ENCODE measurements around the gene RNLS. TPM values are rescaled to one million over a fixed set of nuclear protein-coding genes. Genes with fewer than 3 reads are reported as not detected.

Gene RNLS
- total and polyA plus RNA-seq, 2 donors from 2014 or later, result 19.5 to 21.1 TPM

DNA sequence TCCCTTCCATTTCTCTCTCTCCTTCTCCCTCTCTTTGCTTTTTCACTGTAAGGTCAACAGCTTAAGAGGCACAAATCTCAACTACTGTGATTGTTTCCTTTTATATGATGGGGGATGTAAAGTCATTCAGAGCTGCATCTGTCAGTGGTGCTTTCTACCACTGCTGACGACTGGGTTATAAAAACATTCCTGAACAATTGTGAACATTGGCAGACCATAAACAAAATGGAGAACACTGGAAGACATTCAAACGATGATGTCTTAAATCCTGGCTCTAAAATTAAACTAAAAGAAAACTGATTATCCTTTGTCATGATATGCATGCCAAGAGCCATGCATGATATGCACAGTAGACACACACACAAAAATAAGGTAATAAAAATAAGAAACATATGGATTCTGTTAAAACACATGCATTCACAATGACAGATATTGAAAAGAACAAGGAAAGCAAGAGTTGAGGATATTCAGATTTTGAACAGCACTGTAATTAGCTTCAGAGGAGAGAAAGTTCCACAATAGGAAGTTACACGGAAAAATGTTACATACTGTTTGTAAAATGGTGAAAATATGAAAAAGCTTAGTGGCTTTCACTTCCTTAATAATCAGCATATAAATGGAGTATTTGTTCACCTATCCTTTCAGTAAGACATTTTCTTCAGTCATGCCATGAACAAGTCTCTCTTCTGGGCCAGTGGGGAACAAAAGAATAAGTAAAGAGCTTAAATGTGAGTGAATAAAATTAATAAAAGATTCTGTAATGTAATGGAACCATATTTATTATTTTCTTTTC lies 89.2 kb downstream of the RNLS start:
- Histone ChIP-seq H3K9me3 (ENCODE audit: control insufficient read depth in 2 of 3, insufficient read depth in 1 of 3, low read length in 3 of 3) (no peaks in the 10 kb centered on the region), H3K27ac (ENCODE audit: low read depth in 2 of 2, low read length in 2 of 2) (no peak overlapping the region), H3K27me3 (ENCODE audit: control insufficient read depth, insufficient read depth, low read length) (no peaks in the 10 kb centered on the region), H3K4me3 (ENCODE audit: low read length in 3 of 3) (no peak overlapping the region), H3K9ac (ENCODE audit: low read length in 3 of 3) (no peak overlapping the region), H3K4me1 (ENCODE audit: control insufficient read depth in 2 of 3, insufficient read depth in 2 of 3, low read depth in 1 of 3, low read length in 3 of 3) (no peaks in the 10 kb centered on the region), H3K36me3 (ENCODE audit: control insufficient read depth in 2 of 3, insufficient read depth in 3 of 3, low read length in 3 of 3) (no peaks in the 10 kb centered on the region)
- DNase-seq (peak in 2 of 5 donors; percentile 32 to 49), FAIRE-seq (no peak)
- TF ChIP-seq, protein P1, sequence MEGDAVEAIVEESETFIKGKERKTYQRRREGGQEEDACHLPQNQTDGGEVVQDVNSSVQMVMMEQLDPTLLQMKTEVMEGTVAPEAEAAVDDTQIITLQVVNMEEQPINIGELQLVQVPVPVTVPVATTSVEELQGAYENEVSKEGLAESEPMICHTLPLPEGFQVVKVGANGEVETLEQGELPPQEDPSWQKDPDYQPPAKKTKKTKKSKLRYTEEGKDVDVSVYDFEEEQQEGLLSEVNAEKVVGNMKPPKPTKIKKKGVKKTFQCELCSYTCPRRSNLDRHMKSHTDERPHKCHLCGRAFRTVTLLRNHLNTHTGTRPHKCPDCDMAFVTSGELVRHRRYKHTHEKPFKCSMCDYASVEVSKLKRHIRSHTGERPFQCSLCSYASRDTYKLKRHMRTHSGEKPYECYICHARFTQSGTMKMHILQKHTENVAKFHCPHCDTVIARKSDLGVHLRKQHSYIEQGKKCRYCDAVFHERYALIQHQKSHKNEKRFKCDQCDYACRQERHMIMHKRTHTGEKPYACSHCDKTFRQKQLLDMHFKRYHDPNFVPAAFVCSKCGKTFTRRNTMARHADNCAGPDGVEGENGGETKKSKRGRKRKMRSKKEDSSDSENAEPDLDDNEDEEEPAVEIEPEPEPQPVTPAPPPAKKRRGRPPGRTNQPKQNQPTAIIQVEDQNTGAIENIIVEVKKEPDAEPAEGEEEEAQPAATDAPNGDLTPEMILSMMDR (IDR thresholded peaks at IDR 0.05; ENCODE audit: borderline replicate concordance, extremely low read depth, insufficient read depth), result no peak
- intact Hi-C loops (cut with DNase I), result no loop called here

DNA sequence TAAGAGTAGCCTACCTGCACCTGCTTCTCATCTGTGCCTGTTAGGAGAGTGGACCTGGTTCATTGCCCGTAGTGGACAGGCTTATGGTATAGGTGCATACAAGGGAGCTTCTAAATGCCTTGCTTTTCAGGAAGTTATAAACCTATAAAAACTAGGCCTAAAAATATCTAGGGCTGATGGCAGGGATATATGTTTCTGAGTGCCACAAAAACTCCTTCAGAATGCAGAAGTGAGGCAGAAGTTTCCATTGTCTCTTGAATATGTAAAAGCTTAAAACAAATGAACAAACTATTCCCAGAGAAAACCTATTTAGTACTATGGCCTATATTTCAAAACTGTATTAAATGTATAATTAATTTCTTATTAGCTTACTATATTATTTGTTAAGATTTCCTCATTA lies 91.8 kb downstream of the RNLS start:
- DNase-seq (no peak), FAIRE-seq (no peak)
- H3K4me1 ChIP-seq (ENCODE audit: control insufficient read depth in 2 of 3, insufficient read depth in 2 of 3, low read depth in 1 of 3, low read length in 3 of 3), result no peaks in the 10 kb centered on the region
- no peak overlapping the region for H3K9ac ChIP-seq (ENCODE audit: low read length in 3 of 3)
- H3K27ac ChIP-seq (ENCODE audit: low read depth in 2 of 2, low read length in 2 of 2), result no peak overlapping the region
- no peaks in the 10 kb centered on the region for H3K27me3 ChIP-seq (ENCODE audit: control insufficient read depth, insufficient read depth, low read length)
- H3K9me3 ChIP-seq (ENCODE audit: control insufficient read depth in 2 of 3, insufficient read depth in 1 of 3, low read length in 3 of 3), result no peaks in the 10 kb centered on the region
- no peaks in the 10 kb centered on the region for H3K36me3 ChIP-seq (ENCODE audit: control insufficient read depth in 2 of 3, insufficient read depth in 3 of 3, low read length in 3 of 3)
- intact Hi-C loops (cut with DNase I), result no loop called here
- no peak overlapping the region for H3K4me3 ChIP-seq (ENCODE audit: low read length in 3 of 3)
- TF ChIP-seq, protein P1 (IDR thresholded peaks at IDR 0.05; ENCODE audit: borderline replicate concordance, extremely low read depth, insufficient read depth), result no peak

DNA sequence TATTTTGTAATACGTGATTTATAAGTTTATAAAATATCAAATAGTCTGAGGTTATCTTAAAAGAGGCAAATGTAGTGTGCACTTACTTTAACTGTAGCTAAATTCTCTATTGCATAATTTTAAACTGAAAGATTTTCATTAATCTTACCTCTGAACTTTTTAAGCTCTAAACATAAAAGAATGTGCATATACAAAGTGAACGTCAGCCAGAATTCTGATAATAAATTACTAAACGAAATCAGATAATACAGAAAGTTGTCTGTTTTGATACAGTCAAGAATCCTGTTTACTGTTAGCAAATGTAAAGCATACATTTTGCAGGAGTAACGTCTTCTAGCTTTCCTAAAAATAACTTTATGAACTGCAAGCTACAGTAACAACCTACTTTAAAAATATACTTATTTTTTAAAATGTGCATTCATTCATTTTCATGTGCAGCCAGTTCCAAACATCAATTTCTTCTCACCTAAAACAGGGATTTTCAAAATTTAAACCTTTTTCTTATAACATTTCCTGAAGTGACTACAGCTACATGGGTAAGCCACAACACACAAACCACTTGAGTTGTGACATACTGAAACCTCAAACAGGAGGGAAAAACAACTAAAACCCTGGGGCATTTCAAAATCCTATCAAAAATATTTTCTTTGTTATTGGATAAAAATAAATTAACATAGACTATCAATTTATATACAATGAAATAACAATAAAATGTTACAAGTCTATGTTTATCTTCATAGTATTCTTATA lies 92.7 kb downstream of the RNLS start:
- peak; percentile 3 for FAIRE-seq

More for the DNA sequence above, 92.7 kb downstream of the RNLS start:
- Histone ChIP-seq H3K9ac (ENCODE audit: low read length in 3 of 3) (no peak overlapping the region), H3K9me3 (ENCODE audit: control insufficient read depth in 2 of 3, insufficient read depth in 1 of 3, low read length in 3 of 3) (no peaks in the 10 kb centered on the region), H3K4me1 (ENCODE audit: control insufficient read depth in 2 of 3, insufficient read depth in 2 of 3, low read depth in 1 of 3, low read length in 3 of 3) (no peaks in the 10 kb centered on the region), H3K27ac (ENCODE audit: low read depth in 2 of 2, low read length in 2 of 2) (no peak overlapping the region), H3K4me3 (ENCODE audit: low read length in 3 of 3) (no peak overlapping the region), H3K27me3 (ENCODE audit: control insufficient read depth, insufficient read depth, low read length) (no peaks in the 10 kb centered on the region), H3K36me3 (ENCODE audit: control insufficient read depth in 2 of 3, insufficient read depth in 3 of 3, low read length in 3 of 3) (no peaks in the 10 kb centered on the region)
- TF ChIP-seq, protein P1 (IDR thresholded peaks at IDR 0.05; ENCODE audit: borderline replicate concordance, extremely low read depth, insufficient read depth), result no peak
- intact Hi-C loops (cut with DNase I), result no loop called here
- DNase-seq, result no peak
